Measurements from ENCODE around the gene PALM2AKAP2.
"Not testable (repeated sequence)": the region's sequence is repeated elsewhere in the genome, so short reads cannot be mapped to it uniquely, and the experiment has no call there.

Gene PALM2AKAP2

DNA sequence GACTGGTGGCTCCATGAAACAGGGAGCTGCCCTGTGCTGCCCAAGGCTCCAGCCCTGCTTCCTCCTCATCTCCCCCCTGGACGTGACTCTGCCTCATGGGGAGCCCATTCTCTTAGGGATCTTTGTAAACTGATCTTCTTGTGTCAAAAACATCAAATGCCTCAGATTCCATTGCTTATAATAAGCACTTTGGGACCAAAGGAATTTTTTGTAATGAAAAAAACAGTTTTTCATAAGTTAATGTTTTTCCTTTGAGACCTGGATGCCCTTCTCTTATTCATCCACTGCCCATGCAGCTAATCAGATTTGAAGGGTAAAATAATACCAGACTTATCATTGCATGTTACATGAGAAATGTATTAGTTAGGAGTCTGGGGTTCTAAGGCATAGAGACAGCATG lies 41.7 kb downstream of the PALM2AKAP2 start:
- TF ChIP-seq EZH2phosphoT487 (IDR thresholded peaks at IDR 0.05; ENCODE audit: borderline replicate concordance) = no peak
- TF ChIP-seq, protein P1, sequence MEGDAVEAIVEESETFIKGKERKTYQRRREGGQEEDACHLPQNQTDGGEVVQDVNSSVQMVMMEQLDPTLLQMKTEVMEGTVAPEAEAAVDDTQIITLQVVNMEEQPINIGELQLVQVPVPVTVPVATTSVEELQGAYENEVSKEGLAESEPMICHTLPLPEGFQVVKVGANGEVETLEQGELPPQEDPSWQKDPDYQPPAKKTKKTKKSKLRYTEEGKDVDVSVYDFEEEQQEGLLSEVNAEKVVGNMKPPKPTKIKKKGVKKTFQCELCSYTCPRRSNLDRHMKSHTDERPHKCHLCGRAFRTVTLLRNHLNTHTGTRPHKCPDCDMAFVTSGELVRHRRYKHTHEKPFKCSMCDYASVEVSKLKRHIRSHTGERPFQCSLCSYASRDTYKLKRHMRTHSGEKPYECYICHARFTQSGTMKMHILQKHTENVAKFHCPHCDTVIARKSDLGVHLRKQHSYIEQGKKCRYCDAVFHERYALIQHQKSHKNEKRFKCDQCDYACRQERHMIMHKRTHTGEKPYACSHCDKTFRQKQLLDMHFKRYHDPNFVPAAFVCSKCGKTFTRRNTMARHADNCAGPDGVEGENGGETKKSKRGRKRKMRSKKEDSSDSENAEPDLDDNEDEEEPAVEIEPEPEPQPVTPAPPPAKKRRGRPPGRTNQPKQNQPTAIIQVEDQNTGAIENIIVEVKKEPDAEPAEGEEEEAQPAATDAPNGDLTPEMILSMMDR (conservative IDR thresholded peaks at IDR 0.05; ENCODE audit: low read length) = no peak
- Histone ChIP-seq H3K9me3 (ENCODE audit: insufficient read depth, low read depth, low read length) (no peaks in the 10 kb centered on the region), H2AFZ (ENCODE audit: low read length) (no peak overlapping the region), H3K27me3 (ENCODE audit: insufficient read depth, low read length, poor library complexity, severe bottlenecking) (no peaks in the 10 kb centered on the region), H4K20me1 (ENCODE audit: insufficient read depth, low read length, poor library complexity, severe bottlenecking) (no peaks in the 10 kb centered on the region), H3F3A (ENCODE audit: low read depth) (no peaks in the 10 kb centered on the region), H3K9me2 (replicated peaks; ENCODE audit: low read depth, low read length) (no peaks in the 10 kb centered on the region), H3K4me3 (ENCODE audit: low read length, poor library complexity, severe bottlenecking) (no peak overlapping the region), H3K4me2 (ENCODE audit: low read depth, low read length, poor library complexity, severe bottlenecking) (no peak overlapping the region), H3K4me1 (ENCODE audit: insufficient read depth, low read length, poor library complexity, severe bottlenecking) (no peaks in the 10 kb centered on the region), H3K79me2 (ENCODE audit: insufficient read depth, low read length) (no peaks in the 10 kb centered on the region), H3K9ac (ENCODE audit: low read depth, low read length, poor library complexity, severe bottlenecking) (no peak overlapping the region), H3K36me3 (ENCODE audit: insufficient read depth, low read length) (no peaks in the 10 kb centered on the region)

DNA sequence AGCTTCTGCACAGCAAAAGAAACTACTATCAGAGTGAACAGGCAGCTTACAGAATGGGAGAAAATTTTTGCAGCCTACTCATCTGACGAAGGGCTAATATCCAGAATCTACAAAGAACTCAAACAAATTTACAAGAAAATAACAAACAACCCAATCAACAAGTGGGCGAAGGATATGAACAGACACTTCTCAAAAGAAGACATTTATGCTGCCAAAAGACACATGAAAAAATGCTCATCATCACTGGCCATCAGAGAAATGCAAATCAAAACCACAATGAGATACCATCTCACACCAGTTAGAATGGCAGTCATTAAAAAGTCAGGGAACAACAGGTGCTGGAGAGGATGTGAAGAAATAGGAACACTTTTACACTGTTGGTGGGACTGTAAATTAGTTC lies 45.4 kb downstream of the PALM2AKAP2 start:
- not testable (repeated sequence) for H3F3A ChIP-seq (ENCODE audit: low read depth); H3K27me3 ChIP-seq (ENCODE audit: insufficient read depth, low read length, poor library complexity, severe bottlenecking); H4K20me1 ChIP-seq (ENCODE audit: insufficient read depth, low read length, poor library complexity, severe bottlenecking); H3K36me3 ChIP-seq (ENCODE audit: insufficient read depth, low read length); H2AFZ ChIP-seq (ENCODE audit: low read length); H3K4me2 ChIP-seq (ENCODE audit: low read depth, low read length, poor library complexity, severe bottlenecking); H3K9me3 ChIP-seq (ENCODE audit: insufficient read depth, low read depth, low read length); H3K9me2 ChIP-seq (replicated peaks; ENCODE audit: low read depth, low read length); H3K4me3 ChIP-seq (ENCODE audit: low read length, poor library complexity, severe bottlenecking); H3K9ac ChIP-seq (ENCODE audit: low read depth, low read length, poor library complexity, severe bottlenecking); H3K4me1 ChIP-seq (ENCODE audit: insufficient read depth, low read length, poor library complexity, severe bottlenecking); H3K79me2 ChIP-seq (ENCODE audit: insufficient read depth, low read length)

DNA sequence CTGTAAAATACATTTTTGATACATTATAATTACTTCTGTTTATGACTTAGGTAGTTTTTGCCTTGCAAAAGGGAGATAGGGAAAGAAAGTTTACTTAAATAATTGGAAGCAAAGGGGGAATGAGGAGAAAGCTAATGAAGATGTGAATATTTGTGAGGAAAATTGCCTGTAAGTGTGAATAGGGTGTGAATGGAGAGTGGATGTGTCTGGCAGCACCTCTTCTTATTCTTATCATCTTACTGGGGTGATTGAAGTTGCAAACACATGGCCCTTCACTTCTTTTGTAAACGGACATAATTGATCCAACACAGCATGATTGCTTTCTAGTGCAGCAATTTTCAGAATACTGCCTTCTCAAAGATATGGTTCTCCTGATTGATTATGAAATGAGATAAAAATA lies 46.6 kb downstream of the PALM2AKAP2 start:
- no peaks in the 10 kb centered on the region for H3K36me3 ChIP-seq (ENCODE audit: insufficient read depth, low read length)
- H3K9me2 ChIP-seq (replicated peaks; ENCODE audit: low read depth, low read length) = no peaks in the 10 kb centered on the region
- no peaks in the 10 kb centered on the region for H4K20me1 ChIP-seq (ENCODE audit: insufficient read depth, low read length, poor library complexity, severe bottlenecking)
- H3K9me3 ChIP-seq (ENCODE audit: insufficient read depth, low read depth, low read length) = no peaks in the 10 kb centered on the region
- H3K4me3 ChIP-seq (ENCODE audit: low read length, poor library complexity, severe bottlenecking) = no peak overlapping the region
- H2AFZ ChIP-seq (ENCODE audit: low read length) = no peak overlapping the region
- H3K4me2 ChIP-seq (ENCODE audit: low read depth, low read length, poor library complexity, severe bottlenecking) = no peak overlapping the region
- no peaks in the 10 kb centered on the region for H3K27me3 ChIP-seq (ENCODE audit: insufficient read depth, low read length, poor library complexity, severe bottlenecking)
- no peaks in the 10 kb centered on the region for H3F3A ChIP-seq (ENCODE audit: low read depth)
- TF ChIP-seq, protein P1 (conservative IDR thresholded peaks at IDR 0.05; ENCODE audit: low read length) = no peak
- no peak for TF ChIP-seq EZH2phosphoT487 (IDR thresholded peaks at IDR 0.05; ENCODE audit: borderline replicate concordance)
- no peak overlapping the region for H3K9ac ChIP-seq (ENCODE audit: low read depth, low read length, poor library complexity, severe bottlenecking)
- H3K79me2 ChIP-seq (ENCODE audit: insufficient read depth, low read length) = no peaks in the 10 kb centered on the region
- H3K4me1 ChIP-seq (ENCODE audit: insufficient read depth, low read length, poor library complexity, severe bottlenecking) = no peaks in the 10 kb centered on the region

DNA sequence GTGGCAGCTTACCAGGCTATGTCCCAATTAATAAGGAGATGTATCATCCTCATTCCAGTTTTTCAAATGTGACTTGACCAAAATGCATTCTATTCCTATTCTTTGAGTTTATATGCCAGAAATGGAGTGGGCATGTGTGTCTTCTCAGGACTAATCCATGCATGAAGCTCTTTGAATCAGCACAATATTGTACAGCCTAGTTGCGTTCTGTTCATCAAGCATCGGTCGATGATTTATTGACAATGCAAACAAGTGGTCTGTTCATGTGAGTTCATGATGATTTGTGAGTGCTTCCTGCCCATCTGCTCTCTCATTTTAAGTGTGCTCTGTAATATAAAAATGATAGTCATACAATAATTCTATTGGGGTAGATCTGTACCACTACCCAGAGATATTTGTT lies 48.3 kb downstream of the PALM2AKAP2 start:
- Histone ChIP-seq H3K4me3 (ENCODE audit: low read length, poor library complexity, severe bottlenecking) (no peak overlapping the region), H3K36me3 (ENCODE audit: insufficient read depth, low read length) (no peaks in the 10 kb centered on the region), H3K4me1 (ENCODE audit: insufficient read depth, low read length, poor library complexity, severe bottlenecking) (no peaks in the 10 kb centered on the region), H3K9ac (ENCODE audit: low read depth, low read length, poor library complexity, severe bottlenecking) (no peak overlapping the region), H3K27me3 (ENCODE audit: insufficient read depth, low read length, poor library complexity, severe bottlenecking) (no peaks in the 10 kb centered on the region), H4K20me1 (ENCODE audit: insufficient read depth, low read length, poor library complexity, severe bottlenecking) (no peaks in the 10 kb centered on the region), H3K4me2 (ENCODE audit: low read depth, low read length, poor library complexity, severe bottlenecking) (no peak overlapping the region), H3K9me3 (ENCODE audit: insufficient read depth, low read depth, low read length) (no peaks in the 10 kb centered on the region), H3K79me2 (ENCODE audit: insufficient read depth, low read length) (no peaks in the 10 kb centered on the region), H3F3A (ENCODE audit: low read depth) (no peaks in the 10 kb centered on the region), H2AFZ (ENCODE audit: low read length) (no peak overlapping the region), H3K9me2 (replicated peaks; ENCODE audit: low read depth, low read length) (no peaks in the 10 kb centered on the region)
- TF ChIP-seq, protein P1 (conservative IDR thresholded peaks at IDR 0.05; ENCODE audit: low read length) = no peak
- TF ChIP-seq EZH2phosphoT487 (IDR thresholded peaks at IDR 0.05; ENCODE audit: borderline replicate concordance) = no peak
